Caco-2 (cell line): ENCODE measurements around the gene PPP2R2B. TPM values are rescaled to one million over a fixed set of nuclear protein-coding genes. Genes with fewer than 3 reads are reported as not detected.

Experiments
- BruUV-seq: library from RNA; stranded (reverse); fragments of 400-500 nt; replicated peaks from 2 replicates; lab custom pipeline; 2021; lab: Mats Ljungman, UMichigan
- CTCF ChIA-PET: fragments of 300-600 bp; sonication (Branson Sonifier 250); formaldehyde crosslinking; loops from one replicate; lab custom pipeline; 2022; ENCODE audit warnings: antibody characterized with exemption; lab: Charles Lee
- POLR2A ChIA-PET: fragments of 300-600 bp; sonication (Branson Sonifier 250); formaldehyde crosslinking; loops from one replicate; lab custom pipeline; 2022; ENCODE audit warnings: antibody characterized with exemption; lab: Charles Lee
- DNase-seq, 2 experiments: peaks; one replicate each; pipeline versions ENCODE4 v3.0.0 to v3.0.0-alpha.2; 2020 to 2022
- H3K27me3 ChIP-seq: replicated peaks from 2 replicates; pipeline ENCODE4 v1.6.0; 2011; ENCODE audit warnings: low read length; ENCODE audit not compliant: control insufficient read depth, insufficient read depth
- H3K36me3 ChIP-seq: 2 replicates; pipeline ENCODE4 v1.5.1; 2011; ENCODE audit warnings: low read length; ENCODE audit not compliant: control insufficient read depth, insufficient read depth
- H3K4me1 ChIP-seq: fragments of 250-450 bp; sonication (Bioruptor Pico); 2 replicates; pipeline ENCODE4 v1.5.1; 2020; ENCODE audit warnings: mild to moderate bottlenecking
- H3K4me3 ChIP-seq: 2 replicates; pipeline ENCODE4 v1.5.1; 2011; ENCODE audit warnings: low read depth, mild to moderate bottlenecking, control low read depth, low read length
- H3K9me3 ChIP-seq: fragments of 250-450 bp; sonication (Bioruptor Pico); 2 replicates; pipeline ENCODE4 v1.5.1; 2020; ENCODE audit warnings: mild to moderate bottlenecking, moderate library complexity
- H3K27ac Mint-ChIP-seq: one replicate; pipeline ENCODE4 v1.8.0; 2022; ENCODE audit warnings: mixed read lengths; ENCODE audit not compliant: unreplicated experiment
- H3K27me3 Mint-ChIP-seq: one replicate; pipeline ENCODE4 v1.8.0; 2022; ENCODE audit warnings: mixed read lengths; ENCODE audit not compliant: insufficient read depth, unreplicated experiment
- H3K36me3 Mint-ChIP-seq: one replicate; pipeline ENCODE4 v1.8.0; 2022; ENCODE audit warnings: mild to moderate bottlenecking, mixed read lengths; ENCODE audit not compliant: insufficient read depth, unreplicated experiment
- H3K4me1 Mint-ChIP-seq: one replicate; pipeline ENCODE4 v1.8.0; 2022; ENCODE audit warnings: low read depth, mixed read lengths; ENCODE audit not compliant: unreplicated experiment
- H3K4me3 Mint-ChIP-seq: one replicate; pipeline ENCODE4 v1.8.0; 2022; ENCODE audit warnings: mild to moderate bottlenecking, moderate library complexity, mixed read lengths; ENCODE audit not compliant: unreplicated experiment
- H3K9me3 Mint-ChIP-seq: one replicate; pipeline ENCODE4 v1.8.0; 2022; ENCODE audit warnings: mixed read lengths; ENCODE audit not compliant: unreplicated experiment
- CTCF ChIP-seq, 2 experiments: fragments of 200-600 bp in 1 of 2; IDR thresholded peaks; 1 replicate in 1 of 2; 2 replicates in 1 of 2; pipeline versions ENCODE4 v1.5.1 to v1.8.0; 2011 to 2022; ENCODE audit warnings: antibody characterized with exemption in 1 of 2, control low read depth in 1 of 2, inconsistent platforms in 1 of 2, low read depth in 1 of 2, low read length in 1 of 2, mild to moderate bottlenecking in 1 of 2, moderate library complexity in 1 of 2; ENCODE audit not compliant: insufficient read depth in 1 of 2, severe bottlenecking in 1 of 2, unreplicated experiment in 1 of 2
- intact Hi-C: fragments of 100-400 bp; cut with micrococcal nuclease; formaldehyde crosslinking; loops from one replicate; pipeline ENCODE4 v1.10.0; 2022; ENCODE audit not compliant: unreplicated experiment
- total RNA-seq: library from RNA; stranded (reverse); gene quantifications from 2 replicates; pipeline ENCODE4 v1.2.3, GENCODE V29; 2022

Gene PPP2R2B
- total RNA-seq, 1 experiment from 2014 or later: 9.8 TPM

- Mint-ChIP-seq H3K9me3 (no peaks in the 10 kb centered on the region), H3K4me1 (peaks cover 14% of the 10 kb centered on the region), H3K4me3 (no peak overlapping the region), H3K27ac (no peak overlapping the region), H3K27me3 (peaks cover 8% of the 10 kb centered on the region), H3K36me3 (no peaks in the 10 kb centered on the region)
- TF ChIP-seq CTCF (IDR thresholded peaks at IDR 0.05; ENCODE audit: insufficient read depth in 1 of 2, low read depth in 1 of 2, low read length in 1 of 2, severe bottlenecking in 1 of 2, unreplicated experiment in 1 of 2): no peak
- POLR2A ChIA-PET: interaction anchor here (0.7 kb wide), 1 partner anchor 12 kb away, joined by 3 read pairs; no protein-coding TSS in a partner anchor
- no TSS peak for BruUV-seq
- Histone ChIP-seq H3K9me3 (no peaks in the 10 kb centered on the region), H3K4me1 (no peaks in the 10 kb centered on the region), H3K36me3 (no peaks in the 10 kb centered on the region), H3K27me3 (no peaks in the 10 kb centered on the region), H3K4me3 (no peak overlapping the region)
- peak; percentile 53 to 70 for DNase-seq
- CTCF ChIA-PET: interaction anchor here (1.1 kb wide), 1 partner anchor 122 kb away, joined by 3 read pairs; no protein-coding TSS in a partner anchor
- intact Hi-C loops: loop anchor here (5.0 kb wide), 1 partner anchor 52 kb away; the partner anchor contains the start of gene PPP2R2B
Observed at GRCh38 chr5:146825033-146825432, 53.5 kb downstream of the PPP2R2B start.

- no peaks in the 10 kb centered on the region for H3K36me3 ChIP-seq
- intact Hi-C loops: no loop called here
- Mint-ChIP-seq H3K36me3 (no peaks in the 10 kb centered on the region), H3K4me3 (no peak overlapping the region), H3K9me3 (no peaks in the 10 kb centered on the region), H3K4me1 (no peaks in the 10 kb centered on the region), H3K27me3 (peaks cover 7% of the 10 kb centered on the region), H3K27ac (no peak overlapping the region)
- ChIA-PET CTCF (interaction anchor here (0.6 kb wide), 1 partner anchor 688 kb away, joined by 4 read pairs; no protein-coding TSS in a partner anchor), POLR2A (no interaction called here)
- H3K4me1 ChIP-seq: no peaks in the 10 kb centered on the region
- TF ChIP-seq CTCF (IDR thresholded peaks at IDR 0.05; ENCODE audit: insufficient read depth in 1 of 2, low read depth in 1 of 2, low read length in 1 of 2, severe bottlenecking in 1 of 2, unreplicated experiment in 1 of 2): no peak
- BruUV-seq: no TSS peak
- H3K27me3 ChIP-seq: no peaks in the 10 kb centered on the region
- H3K4me3 ChIP-seq: no peak overlapping the region
- no peak for DNase-seq
- H3K9me3 ChIP-seq: no peaks in the 10 kb centered on the region
Observed at GRCh38 chr5:146821732-146822131, 56.8 kb downstream of the PPP2R2B start.

GRCh38 chr5:146820987-146821386, 57.6 kb downstream of the PPP2R2B start:
- H3K4me3 ChIP-seq: no peak overlapping the region
- POLR2A ChIA-PET: interaction anchor here (0.6 kb wide), 1 partner anchor 139 kb away, joined by 3 read pairs; no protein-coding TSS in a partner anchor
- Mint-ChIP-seq H3K36me3 (no peaks in the 10 kb centered on the region), H3K27me3 (peaks cover 5% of the 10 kb centered on the region), H3K4me1 (no peaks in the 10 kb centered on the region), H3K4me3 (no peak overlapping the region), H3K27ac (no peak overlapping the region), H3K9me3 (no peaks in the 10 kb centered on the region)
- no peaks in the 10 kb centered on the region for H3K4me1 ChIP-seq
- DNase-seq: no peak
- intact Hi-C loops: no loop called here
- H3K36me3 ChIP-seq: no peaks in the 10 kb centered on the region
- no peak for TF ChIP-seq CTCF (IDR thresholded peaks at IDR 0.05; ENCODE audit: insufficient read depth in 1 of 2, low read depth in 1 of 2, low read length in 1 of 2, severe bottlenecking in 1 of 2, unreplicated experiment in 1 of 2)
- no peaks in the 10 kb centered on the region for H3K27me3 ChIP-seq
- BruUV-seq: no TSS peak
- H3K9me3 ChIP-seq: no peaks in the 10 kb centered on the region
- CTCF ChIA-PET: interaction anchor here (0.6 kb wide), 1 partner anchor 687 kb away, joined by 4 read pairs; no protein-coding TSS in a partner anchor
